8988T (cell line): Measurements from ENCODE around the gene TNFAIP1.

Source experiments
- DNase-seq: peaks from one replicate; pipeline ENCODE4 v3.0.0; 2011

TNFAIP1 gene

GRCh38 chr17:28372203-28372944 is 36.8 kb downstream of the TNFAIP1 start:
- DNase-seq = no peak

GRCh38 chr17:28372945-28373274 is 37.3 kb downstream of the TNFAIP1 start:
- DNase-seq = no peak

GRCh38 chr17:28379814-28380801 is 44.5 kb downstream of the TNFAIP1 start:
- no peak for DNase-seq

GRCh38 chr17:28381141-28381825 is 45.7 kb downstream of the TNFAIP1 start:
- no peak for DNase-seq

- DNase-seq = no peak
Measured at GRCh38 chr17:28384281-28385036, 48.9 kb downstream of the TNFAIP1 start.

GRCh38 chr17:28385037-28385400 is 49.5 kb downstream of the TNFAIP1 start:
- no peak for DNase-seq

GRCh38 chr17:28385406-28385805 is 49.8 kb downstream of the TNFAIP1 start:
- no peak for DNase-seq

GRCh38 chr17:28386391-28386790 is 50.8 kb downstream of the TNFAIP1 start:
- no peak for DNase-seq

- no peak for DNase-seq
Measured at GRCh38 chr17:28388106-28388505, 52.5 kb downstream of the TNFAIP1 start.

GRCh38 chr17:28390141-28390540 is 54.6 kb downstream of the TNFAIP1 start:
- no peak for DNase-seq

GRCh38 chr17:28390563-28390962 is 55.0 kb downstream of the TNFAIP1 start:
- DNase-seq = no peak

GRCh38 chr17:28390984-28391383 is 55.4 kb downstream of the TNFAIP1 start:
- DNase-seq = no peak

- DNase-seq = no peak
Measured at GRCh38 chr17:28391401-28391800, 55.8 kb downstream of the TNFAIP1 start.

- DNase-seq = no peak
Measured at GRCh38 chr17:28392491-28392890, 56.9 kb downstream of the TNFAIP1 start.

- DNase-seq = no peak
Measured at GRCh38 chr17:28394337-28395116, 59.0 kb downstream of the TNFAIP1 start.

GRCh38 chr17:28395426-28395825 is 59.9 kb downstream of the TNFAIP1 start:
- DNase-seq = no peak

GRCh38 chr17:28395968-28396367 is 60.4 kb downstream of the TNFAIP1 start:
- no peak for DNase-seq
